HEK293T (cell line): ENCODE results near the gene FGGY.

ENCODE experiments used
- BHLHE40 ChIP-seq: fragments of 450-650 bp; IDR thresholded peaks from 2 replicates; pipeline ENCODE4 v1.6.1; 2016; ENCODE audit warnings: mild to moderate bottlenecking, moderate library complexity, borderline replicate concordance
- CTBP1 ChIP-seq: fragments of 450-650 bp; IDR thresholded peaks from 2 replicates; pipeline ENCODE4 v1.6.1; 2016; ENCODE audit warnings: borderline replicate concordance
- FOXK2 ChIP-seq: fragments of 450-650 bp; IDR thresholded peaks from 2 replicates; pipeline ENCODE4 v1.6.1; 2016; ENCODE audit warnings: mild to moderate bottlenecking
- HDGF ChIP-seq: fragments of 450-650 bp; IDR thresholded peaks from 2 replicates; pipeline ENCODE4 v1.6.1; 2017; ENCODE audit warnings: antibody characterized with exemption, borderline replicate concordance
- LEF1 ChIP-seq: fragments of 450-650 bp; IDR thresholded peaks from 2 replicates; pipeline ENCODE4 v1.6.1; 2017; ENCODE audit warnings: mild to moderate bottlenecking, borderline replicate concordance
- NFRKB ChIP-seq: fragments of 450-650 bp; IDR thresholded peaks from 2 replicates; pipeline ENCODE4 v1.6.1; 2016; ENCODE audit warnings: mild to moderate bottlenecking, moderate library complexity
- SP1 ChIP-seq: fragments of 450-650 bp; IDR thresholded peaks from 2 replicates; pipeline ENCODE4 v1.6.1; 2017
- TARDBP ChIP-seq: fragments of 450-650 bp; IDR thresholded peaks from 2 replicates; pipeline ENCODE4 v1.6.1; 2016

- TF ChIP-seq SP1 (no peak), HDGF (no peak), TARDBP (no peak), BHLHE40 (no peak), LEF1 (no peak), FOXK2 (no peak), NFRKB (no peak), CTBP1 (no peak)
These were observed 483.1 kb downstream of the FGGY start for GRCh38 chr1:59779949-59780348.
